ENCODE results near the gene CACNA2D4. TPM values are rescaled to one million over a fixed set of nuclear protein-coding genes. Genes with fewer than 3 reads are reported as not detected.

The CACNA2D4 gene
- total RNA-seq, 2 donors from 2014 or later = 13.7 to 23.0 TPM

GRCh38 chr12:1807087-1807860 is 111.2 kb downstream of the CACNA2D4 start:
- ATAC-seq (replicated peaks) = no peak
- Mint-ChIP-seq H3K4me1 (peaks cover 20% of the 10 kb centered on the region), H3K27me3 (no peaks in the 10 kb centered on the region), H3K27ac (peak overlapping the region; percentile 22), H3K36me3 (ENCODE audit: low read depth) (no peaks in the 10 kb centered on the region), H3K9me3 (peaks cover 5% of the 10 kb centered on the region), H3K4me3 (peak overlapping the region; percentile 69)

GRCh38 chr12:1806301-1807086 is 112.0 kb downstream of the CACNA2D4 start:
- Mint-ChIP-seq H3K27me3 (no peaks in the 10 kb centered on the region), H3K4me1 (peaks cover 20% of the 10 kb centered on the region), H3K36me3 (ENCODE audit: low read depth) (no peaks in the 10 kb centered on the region), H3K27ac (peak overlapping the region; percentile 22), H3K4me3 (no peak overlapping the region), H3K9me3 (peaks cover 5% of the 10 kb centered on the region)
- no peak for ATAC-seq (replicated peaks)

- no peak overlapping the region for H3K4me3 Mint-ChIP-seq
- peak overlapping the region; percentile 92 for H3K27ac Mint-ChIP-seq
- no peak for ATAC-seq (replicated peaks)
Observed at GRCh38 chr12:1805441-1806081, 112.9 kb downstream of the CACNA2D4 start.

GRCh38 chr12:1804545-1805332 is 113.7 kb downstream of the CACNA2D4 start:
- ATAC-seq (replicated peaks) = peak; percentile 93
- H3K27ac Mint-ChIP-seq = peak overlapping the region; percentile 92
- H3K4me3 Mint-ChIP-seq = peak overlapping the region; percentile 73
- peaks cover 5% of the 10 kb centered on the region for H3K9me3 Mint-ChIP-seq
- no peaks in the 10 kb centered on the region for H3K36me3 Mint-ChIP-seq (ENCODE audit: low read depth)
- H3K27me3 Mint-ChIP-seq = no peaks in the 10 kb centered on the region
- peaks cover 14% of the 10 kb centered on the region for H3K4me1 Mint-ChIP-seq

More at GRCh38 chr12:1805441-1806081, 112.9 kb downstream of the CACNA2D4 start:
- Mint-ChIP-seq H3K4me1 (peaks cover 17% of the 10 kb centered on the region), H3K27me3 (no peaks in the 10 kb centered on the region), H3K36me3 (ENCODE audit: low read depth) (no peaks in the 10 kb centered on the region), H3K9me3 (peaks cover 5% of the 10 kb centered on the region)

GRCh38 chr12:1803736-1804135 is 114.7 kb downstream of the CACNA2D4 start:
- Mint-ChIP-seq H3K9me3 (peaks cover 5% of the 10 kb centered on the region), H3K4me1 (peaks cover 10% of the 10 kb centered on the region), H3K36me3 (ENCODE audit: low read depth) (no peaks in the 10 kb centered on the region), H3K27ac (no peak overlapping the region), H3K4me3 (no peak overlapping the region), H3K27me3 (no peaks in the 10 kb centered on the region)
- no peak for ATAC-seq (replicated peaks)

GRCh38 chr12:1801303-1801975 is 117.0 kb downstream of the CACNA2D4 start:
- Mint-ChIP-seq H3K27me3 (no peaks in the 10 kb centered on the region), H3K4me1 (peaks cover 6% of the 10 kb centered on the region), H3K36me3 (ENCODE audit: low read depth) (no peaks in the 10 kb centered on the region), H3K4me3 (no peak overlapping the region), H3K9me3 (peaks cover 5% of the 10 kb centered on the region), H3K27ac (peak overlapping the region; percentile 44)
- ATAC-seq (replicated peaks) = no peak

- no peak for ATAC-seq (replicated peaks)
- H3K9me3 Mint-ChIP-seq = peaks cover 5% of the 10 kb centered on the region
- no peak overlapping the region for H3K27ac Mint-ChIP-seq
- no peaks in the 10 kb centered on the region for H3K27me3 Mint-ChIP-seq
- no peak overlapping the region for H3K4me3 Mint-ChIP-seq
- H3K4me1 Mint-ChIP-seq = peaks cover 6% of the 10 kb centered on the region
- H3K36me3 Mint-ChIP-seq (ENCODE audit: low read depth) = no peaks in the 10 kb centered on the region
Observed at GRCh38 chr12:1800401-1801302, 117.8 kb downstream of the CACNA2D4 start.

- Mint-ChIP-seq H3K36me3 (ENCODE audit: low read depth) (no peaks in the 10 kb centered on the region), H3K4me3 (no peak overlapping the region), H3K9me3 (peaks cover 5% of the 10 kb centered on the region), H3K4me1 (peaks cover 6% of the 10 kb centered on the region), H3K27me3 (no peaks in the 10 kb centered on the region), H3K27ac (no peak overlapping the region)
- ATAC-seq (replicated peaks) = no peak
Observed at GRCh38 chr12:1799882-1800400, 118.5 kb downstream of the CACNA2D4 start.

GRCh38 chr12:1799051-1799881 is 119.2 kb downstream of the CACNA2D4 start:
- no peak for ATAC-seq (replicated peaks)
- Mint-ChIP-seq H3K9me3 (peaks cover 1% of the 10 kb centered on the region), H3K27ac (peak overlapping the region; percentile 42), H3K4me1 (peaks cover 1% of the 10 kb centered on the region), H3K4me3 (no peak overlapping the region), H3K27me3 (no peaks in the 10 kb centered on the region), H3K36me3 (ENCODE audit: low read depth) (no peaks in the 10 kb centered on the region)

GRCh38 chr12:1798641-1799020 is 119.8 kb downstream of the CACNA2D4 start:
- Mint-ChIP-seq H3K4me1 (no peaks in the 10 kb centered on the region), H3K36me3 (ENCODE audit: low read depth) (no peaks in the 10 kb centered on the region), H3K4me3 (no peak overlapping the region), H3K27me3 (no peaks in the 10 kb centered on the region), H3K27ac (peak overlapping the region; percentile 42), H3K9me3 (no peaks in the 10 kb centered on the region)
- no peak for ATAC-seq (replicated peaks)

GRCh38 chr12:1797991-1798640 is 120.3 kb downstream of the CACNA2D4 start:
- peak overlapping the region; percentile 77 for H3K4me3 Mint-ChIP-seq
- ATAC-seq (replicated peaks) = no peak
- H3K4me1 Mint-ChIP-seq = no peaks in the 10 kb centered on the region
- H3K27me3 Mint-ChIP-seq = no peaks in the 10 kb centered on the region
- no peaks in the 10 kb centered on the region for H3K36me3 Mint-ChIP-seq (ENCODE audit: low read depth)
- no peak overlapping the region for H3K27ac Mint-ChIP-seq
- no peaks in the 10 kb centered on the region for H3K9me3 Mint-ChIP-seq

Data from activated T-helper 17 cell treated with anti-CD3 and anti-CD28 coated beads, Interleukin-2, amount 50 U/mL, for 72 hours (primary cell).